CD4-positive, CD25-positive, alpha-beta regulatory T cell (primary cell): ENCODE results near the gene ITIH5. TPM values are rescaled to one million over a fixed set of nuclear protein-coding genes. Genes with fewer than 3 reads are reported as not detected.

Source experiments
- ATAC-seq, 2 donors: fragments of 150-1000 bp; cut with Tn5 transposase; one replicate each; pipeline ENCODE4 v1.10.0; 2021; ENCODE audit warnings: low read depth in 2 of 2, moderate number of reproducible peaks in 2 of 2, moderate library complexity in 1 of 2
- DNase-seq, 3 donors: peaks; one replicate each; pipeline versions ENCODE4 v3.0.0 to v3.0.0-alpha.2; 2012 to 2022; ENCODE audit warnings: mixed read lengths in 1 of 3
- H3K27ac ChIP-seq: one replicate; pipeline ENCODE4 v1.7.0; 2013; ENCODE audit warnings: mild to moderate bottlenecking, low read length; ENCODE audit not compliant: insufficient read depth, poor library complexity, severe bottlenecking
- H3K27me3 ChIP-seq: one replicate; pipeline ENCODE4 v1.7.0; 2013; ENCODE audit warnings: low read length; ENCODE audit not compliant: control insufficient read depth, insufficient read depth
- H3K36me3 ChIP-seq: one replicate; pipeline ENCODE4 v1.7.0; 2013; ENCODE audit warnings: mild to moderate bottlenecking, low read length, moderate library complexity; ENCODE audit not compliant: control insufficient read depth, insufficient read depth
- H3K4me1 ChIP-seq: 2 replicates; pipeline ENCODE4 v1.7.0; 2013; ENCODE audit warnings: mild to moderate bottlenecking, low read length; ENCODE audit not compliant: insufficient read depth, control insufficient read depth, poor library complexity, severe bottlenecking
- H3K4me3 ChIP-seq: one replicate; pipeline ENCODE4 v1.7.0; 2013; ENCODE audit warnings: low read depth, mild to moderate bottlenecking, low read length, moderate library complexity
- H3K9me3 ChIP-seq, 2 experiments: 1 replicate in 1 of 2; 2 replicates in 1 of 2; pipeline ENCODE4 v1.7.0; 2013; ENCODE audit warnings: low read length in 2 of 2, mild to moderate bottlenecking in 1 of 2, moderate library complexity in 1 of 2; ENCODE audit not compliant: control insufficient read depth in 2 of 2
- H3K27ac Mint-ChIP-seq, 3 donors: one replicate each; pipeline ENCODE4 v1.8.0; 2020 to 2022; ENCODE audit warnings: mild to moderate bottlenecking in 3 of 3, mixed read lengths in 3 of 3, moderate library complexity in 2 of 3
- H3K27me3 Mint-ChIP-seq: one replicate; pipeline ENCODE4 v1.8.0; 2022; ENCODE audit warnings: mild to moderate bottlenecking, mixed read lengths
- H3K36me3 Mint-ChIP-seq: one replicate; pipeline ENCODE4 v1.8.0; 2020; ENCODE audit warnings: mixed read lengths
- H3K4me1 Mint-ChIP-seq, 4 donors: one replicate each; pipeline ENCODE4 v1.8.0; 2020 to 2022; ENCODE audit warnings: mixed read lengths in 4 of 4, mild to moderate bottlenecking in 1 of 4
- H3K4me3 Mint-ChIP-seq, 4 donors: one replicate each; pipeline ENCODE4 v1.8.0; 2020 to 2022; ENCODE audit warnings: mild to moderate bottlenecking in 4 of 4, mixed read lengths in 4 of 4, moderate library complexity in 3 of 4
- H3K9me3 Mint-ChIP-seq, 7 donors: one replicate each; pipeline ENCODE4 v1.8.0; 2020 to 2022; ENCODE audit warnings: mixed read lengths in 7 of 7, mild to moderate bottlenecking in 3 of 7, moderate library complexity in 2 of 7
- polyA plus RNA-seq, 4 donors: library from polyadenylated mRNA; unstranded; fragments of 300-500 nt; fragmentation: Illumina TruSeq; gene quantifications; one replicate each; pipeline ENCODE4 v1.2.3, GENCODE V29; 2021
- total RNA-seq: library from RNA; stranded (reverse); gene quantifications from one replicate; pipeline ENCODE4 v1.2.3, GENCODE V29; 2022

Gene ITIH5
- total and polyA plus RNA-seq, 5 donors from 2014 or later: not detected

GRCh38 chr10:7706534-7707073 lies 39.8 kb upstream of the ITIH5 start:
- Histone ChIP-seq H3K27me3 (peaks cover 3% of the 10 kb centered on the region), H3K9me3 (no peaks in the 10 kb centered on the region), H3K27ac (no peak overlapping the region), H3K4me3 (no peak overlapping the region), H3K36me3 (no peaks in the 10 kb centered on the region), H3K4me1 (no peaks in the 10 kb centered on the region)
- H3K9me3 Mint-ChIP-seq: peaks cover 0 to 4% (median 0%) of the 10 kb centered on the region in 7 donors
- no peaks in the 10 kb centered on the region for H3K36me3 Mint-ChIP-seq
- no peak overlapping the region for H3K27ac Mint-ChIP-seq
- no peak for ATAC-seq
- DNase-seq: no peak
- H3K4me3 Mint-ChIP-seq: no peak overlapping the region
- H3K27me3 Mint-ChIP-seq: peaks cover 36% of the 10 kb centered on the region
- H3K4me1 Mint-ChIP-seq: no peaks in the 10 kb centered on the region

GRCh38 chr10:7705341-7705740 lies 38.6 kb upstream of the ITIH5 start:
- no peak overlapping the region for H3K4me3 ChIP-seq
- Mint-ChIP-seq H3K27me3 (peaks cover 41% of the 10 kb centered on the region), H3K4me1 (no peaks in the 10 kb centered on the region), H3K4me3 (no peak overlapping the region), H3K9me3 (peaks cover 0 to 6% (median 0%) of the 10 kb centered on the region in 7 donors), H3K36me3 (no peaks in the 10 kb centered on the region), H3K27ac (no peak overlapping the region)
- no peak overlapping the region for H3K27ac ChIP-seq
- no peak for ATAC-seq
- no peaks in the 10 kb centered on the region for H3K36me3 ChIP-seq
- DNase-seq: no peak
- no peaks in the 10 kb centered on the region for H3K4me1 ChIP-seq
- peaks cover 3% of the 10 kb centered on the region for H3K27me3 ChIP-seq
- H3K9me3 ChIP-seq: no peaks in the 10 kb centered on the region

GRCh38 chr10:7704071-7705016 lies 37.6 kb upstream of the ITIH5 start:
- DNase-seq (no peak), ATAC-seq (no peak)
- Histone ChIP-seq H3K9me3 (no peaks in the 10 kb centered on the region), H3K4me1 (no peaks in the 10 kb centered on the region), H3K27ac (no peak overlapping the region), H3K27me3 (peaks cover 3% of the 10 kb centered on the region), H3K4me3 (no peak overlapping the region), H3K36me3 (no peaks in the 10 kb centered on the region)
- H3K4me1 Mint-ChIP-seq: no peaks in the 10 kb centered on the region
- H3K27me3 Mint-ChIP-seq: peaks cover 45% of the 10 kb centered on the region
- H3K4me3 Mint-ChIP-seq: no peak overlapping the region
- no peak overlapping the region for H3K27ac Mint-ChIP-seq
- no peaks in the 10 kb centered on the region for H3K36me3 Mint-ChIP-seq
- peaks cover 0 to 6% (median 0%) of the 10 kb centered on the region in 7 donors for H3K9me3 Mint-ChIP-seq

- DNase-seq (no peak), ATAC-seq (no peak)
- H3K36me3 ChIP-seq: no peaks in the 10 kb centered on the region
- H3K4me1 ChIP-seq: no peaks in the 10 kb centered on the region
- no peaks in the 10 kb centered on the region for H3K36me3 Mint-ChIP-seq
- H3K27ac Mint-ChIP-seq: no peak within 1 kb of the TSS
- no peaks in the 10 kb centered on the region for H3K4me1 Mint-ChIP-seq
- H3K9me3 Mint-ChIP-seq: peaks cover 0 to 6% (median 0%) of the 10 kb centered on the region in 7 donors
- no peaks in the 10 kb centered on the region for H3K9me3 ChIP-seq
- H3K27me3 Mint-ChIP-seq: peaks cover 40% of the 10 kb centered on the region
- H3K27ac ChIP-seq: no peak within 1 kb of the TSS
- H3K4me3 ChIP-seq: no peak within 1 kb of the TSS
- no peak within 1 kb of the TSS for H3K4me3 Mint-ChIP-seq
- H3K27me3 ChIP-seq: peaks cover 1% of the 10 kb centered on the region
Observed at GRCh38 chr10:7703140-7703539, 36.4 kb upstream of the ITIH5 start, which contains the start of gene ITIH2. TSS of gene ITIH2 (plus strand) at chr10:7703316. CDS start at chr10:7703435, 119 bp downstream.

GRCh38 chr10:7702288-7702812 lies 35.6 kb upstream of the ITIH5 start:
- Mint-ChIP-seq H3K36me3 (no peaks in the 10 kb centered on the region), H3K9me3 (peaks cover 0 to 6% (median 0%) of the 10 kb centered on the region in 7 donors), H3K27me3 (peaks cover 40% of the 10 kb centered on the region), H3K4me3 (no peak overlapping the region), H3K27ac (no peak overlapping the region), H3K4me1 (no peaks in the 10 kb centered on the region)
- Histone ChIP-seq H3K9me3 (no peaks in the 10 kb centered on the region), H3K36me3 (no peaks in the 10 kb centered on the region), H3K27ac (no peak overlapping the region), H3K4me3 (no peak overlapping the region), H3K4me1 (no peaks in the 10 kb centered on the region), H3K27me3 (no peaks in the 10 kb centered on the region)
- ATAC-seq: no peak
- DNase-seq: no peak

- Histone ChIP-seq H3K27ac (no peak overlapping the region), H3K4me1 (no peaks in the 10 kb centered on the region), H3K9me3 (no peaks in the 10 kb centered on the region), H3K27me3 (no peaks in the 10 kb centered on the region), H3K4me3 (no peak overlapping the region), H3K36me3 (no peaks in the 10 kb centered on the region)
- peaks cover 35% of the 10 kb centered on the region for H3K27me3 Mint-ChIP-seq
- peaks cover 0 to 6% (median 0%) of the 10 kb centered on the region in 7 donors for H3K9me3 Mint-ChIP-seq
- DNase-seq: no peak
- no peak overlapping the region for H3K27ac Mint-ChIP-seq
- no peaks in the 10 kb centered on the region for H3K4me1 Mint-ChIP-seq
- ATAC-seq: no peak
- no peak overlapping the region for H3K4me3 Mint-ChIP-seq
- H3K36me3 Mint-ChIP-seq: no peaks in the 10 kb centered on the region
Observed at GRCh38 chr10:7701158-7701742, 34.5 kb upstream of the ITIH5 start.

- H3K9me3 ChIP-seq: no peaks in the 10 kb centered on the region
- DNase-seq (no peak), ATAC-seq (no peak)
- H3K4me1 ChIP-seq: no peaks in the 10 kb centered on the region
- Mint-ChIP-seq H3K4me1 (no peaks in the 10 kb centered on the region), H3K4me3 (no peak overlapping the region), H3K36me3 (no peaks in the 10 kb centered on the region), H3K9me3 (peaks cover 0 to 6% (median 0%) of the 10 kb centered on the region in 7 donors), H3K27ac (no peak overlapping the region), H3K27me3 (peaks cover 29% of the 10 kb centered on the region)
- no peak overlapping the region for H3K27ac ChIP-seq
- H3K4me3 ChIP-seq: no peak overlapping the region
- no peaks in the 10 kb centered on the region for H3K36me3 ChIP-seq
- H3K27me3 ChIP-seq: no peaks in the 10 kb centered on the region
Observed at GRCh38 chr10:7700577-7701125, 33.9 kb upstream of the ITIH5 start.
